B cell (primary cell): ENCODE results near the gene KRTAP21-3. TPM values are rescaled to one million over a fixed set of nuclear protein-coding genes. Genes with fewer than 3 reads are reported as not detected.

ENCODE experiments used
- ATAC-seq: fragments of 200-7000 bp; cut with Tn5 transposase; one replicate; pipeline ENCODE4 v1.10.0; 2021; ENCODE audit warnings: low read depth, mild to moderate bottlenecking, moderate number of reproducible peaks, moderate library complexity
- CTCF ChIA-PET: fragments of 350-600 bp; sonication (Branson Sonifier 250); formaldehyde crosslinking; loops from one replicate; lab custom pipeline; 2021; ENCODE audit warnings: antibody characterized with exemption, inconsistent platforms; lab: Charles Lee
- POLR2A ChIA-PET: fragments of 350-600 bp; sonication (Branson Sonifier 250); formaldehyde crosslinking; loops from one replicate; lab custom pipeline; 2021; ENCODE audit warnings: antibody characterized with exemption; lab: Charles Lee
- DNase-seq: peaks from one replicate; pipeline ENCODE4 v3.0.0; 2013
- H2AFZ ChIP-seq: 2 replicates; pipeline ENCODE4 v1.6.1; 2012; ENCODE audit warnings: mild to moderate bottlenecking, low read depth, low read length; ENCODE audit not compliant: insufficient read depth, poor library complexity, severe bottlenecking
- H3K27ac ChIP-seq, 2 donors: 1 replicate in 1 of 2; 2 replicates in 1 of 2; pipeline ENCODE4 v1.5.1; 2012 to 2013; ENCODE audit warnings: low read length in 2 of 2, mild to moderate bottlenecking in 2 of 2, moderate library complexity in 1 of 2
- H3K27me3 ChIP-seq, 4 experiments: fragments of 200-600 bp in 1 of 4; sonication (generic) in 1 of 4; replicated peaks in 1 of 4; 1 replicate in 2 of 4; 2 replicates in 2 of 4; pipeline versions ENCODE4 v1.6.1 to v1.7.0; 2013 to 2016; ENCODE audit warnings: low read length in 3 of 4, mild to moderate bottlenecking in 2 of 4, mixed read lengths in 1 of 4, moderate library complexity in 1 of 4; ENCODE audit not compliant: insufficient read depth in 4 of 4, control insufficient read depth in 3 of 4; ENCODE audit errors: control extremely low read depth in 1 of 4
- H3K36me3 ChIP-seq, 2 experiments: replicated peaks in 1 of 2; 1 replicate in 1 of 2; 2 replicates in 1 of 2; pipeline versions ENCODE4 v1.6.1 to v1.7.1; 2013; ENCODE audit warnings: low read length in 1 of 2; ENCODE audit not compliant: insufficient read depth in 2 of 2, control insufficient read depth in 1 of 2; ENCODE audit errors: control extremely low read depth in 1 of 2, extremely low read depth in 1 of 2
- H3K4me1 ChIP-seq, 2 donors: fragments of 200-600 bp in 1 of 2; sonication (generic) in 1 of 2; 1 replicate in 1 of 2; 2 replicates in 1 of 2; pipeline versions ENCODE4 v1.5.1 to v1.6.1; 2013 to 2017; ENCODE audit warnings: low read length in 2 of 2; ENCODE audit not compliant: control insufficient read depth in 2 of 2, insufficient read depth in 2 of 2
- H3K4me2 ChIP-seq: replicated peaks from 2 replicates; pipeline ENCODE3; 2012; ENCODE audit warnings: mild to moderate bottlenecking, low read depth, low read length; ENCODE audit not compliant: poor library complexity, severe bottlenecking
- H3K4me3 ChIP-seq, 5 experiments: fragments of 200-600 bp in 1 of 5; sonication (generic) in 1 of 5; 1 replicate in 3 of 5; 2 replicates in 2 of 5; pipeline versions ENCODE4 v1.5.1 to v1.7.0; 2011 to 2016; ENCODE audit warnings: low read length in 4 of 5, mild to moderate bottlenecking in 4 of 5, low read depth in 2 of 5, control low read depth in 1 of 5, moderate library complexity in 1 of 5; ENCODE audit not compliant: insufficient read depth in 1 of 5; ENCODE audit errors: control extremely low read depth in 1 of 5, extremely low read depth in 1 of 5
- H3K79me2 ChIP-seq: fragments of 200-600 bp; sonication (generic); one replicate; pipeline ENCODE4 v1.6.0; 2016; ENCODE audit warnings: low read length; ENCODE audit not compliant: control insufficient read depth, insufficient read depth
- H3K9ac ChIP-seq: fragments of 200-600 bp; sonication (generic); 2 replicates; pipeline ENCODE4 v1.6.1; 2017; ENCODE audit warnings: mild to moderate bottlenecking, low read length, moderate library complexity
- H3K9me3 ChIP-seq, 3 donors: one replicate each; pipeline versions ENCODE4 v1.6.1 to v1.7.1; 2013; ENCODE audit warnings: low read length in 2 of 3; ENCODE audit not compliant: control insufficient read depth in 2 of 3, insufficient read depth in 1 of 3; ENCODE audit errors: control extremely low read depth in 1 of 3
- H4K20me1 ChIP-seq: 2 replicates; pipeline ENCODE4 v1.6.0; 2012; ENCODE audit warnings: mild to moderate bottlenecking, low read length; ENCODE audit not compliant: insufficient read depth, control insufficient read depth, poor library complexity, severe bottlenecking
- H3K27ac Mint-ChIP-seq: one replicate; pipeline ENCODE4 v1.8.0; 2021; ENCODE audit warnings: mixed read lengths
- H3K27me3 Mint-ChIP-seq: one replicate; pipeline ENCODE4 v1.8.0; 2021; ENCODE audit warnings: mixed read lengths
- H3K4me1 Mint-ChIP-seq: one replicate; pipeline ENCODE4 v1.8.0; 2021; ENCODE audit warnings: mixed read lengths
- H3K4me3 Mint-ChIP-seq: one replicate; pipeline ENCODE4 v1.8.0; 2021; ENCODE audit warnings: mixed read lengths
- H3K9me3 Mint-ChIP-seq: one replicate; pipeline ENCODE4 v1.8.0; 2022; ENCODE audit warnings: mixed read lengths; ENCODE audit not compliant: insufficient read depth
- EZH2 ChIP-seq: IDR thresholded peaks from 2 replicates; pipeline ENCODE4 v1.6.1; 2012; ENCODE audit warnings: borderline replicate concordance, low read depth, mild to moderate bottlenecking, moderate library complexity, low read length; ENCODE audit not compliant: insufficient read depth, poor library complexity, severe bottlenecking
- WGBS: methylation state at CpG from one replicate; pipeline ENCODE4 v1.1.5; 2013; ENCODE audit warnings: missing lambda C conversion rate; ENCODE audit not compliant: insufficient coverage; 5-methylcytosine and 5-hydroxymethylcytosine counted together
- intact Hi-C: fragments of 100-400 bp; cut with micrococcal nuclease; formaldehyde crosslinking; loops from one replicate; pipeline ENCODE4 v1.10.0; 2022
- polyA plus RNA-seq: library from polyadenylated mRNA; depleted of rRNA; stranded (reverse); fragments of >200 nt; gene quantifications from 2 replicates; pipeline ENCODE4 v1.2.3, GENCODE V29; 2012
- total RNA-seq, 2 donors: library from RNA; stranded (reverse); fragments of 120-200 nt in 1 of 2; gene quantifications; 1 replicate in 1 of 2; 2 replicates in 1 of 2; pipeline versions ENCODE4 v1.2.3 to v1.2.4, GENCODE V29; 2013 to 2022
- TF ChIP-seq, protein P1 (sequence below): fragments of 200-600 bp; IDR thresholded peaks from one replicate; pipeline ENCODE4 v1.8.0; 2022; ENCODE audit warnings: antibody characterized with exemption, mild to moderate bottlenecking

The KRTAP21-3 gene
- total and polyA plus RNA-seq, 2 donors (not counting 1 experiment from before 2014, with no cell fraction given), result not detected

DNA sequence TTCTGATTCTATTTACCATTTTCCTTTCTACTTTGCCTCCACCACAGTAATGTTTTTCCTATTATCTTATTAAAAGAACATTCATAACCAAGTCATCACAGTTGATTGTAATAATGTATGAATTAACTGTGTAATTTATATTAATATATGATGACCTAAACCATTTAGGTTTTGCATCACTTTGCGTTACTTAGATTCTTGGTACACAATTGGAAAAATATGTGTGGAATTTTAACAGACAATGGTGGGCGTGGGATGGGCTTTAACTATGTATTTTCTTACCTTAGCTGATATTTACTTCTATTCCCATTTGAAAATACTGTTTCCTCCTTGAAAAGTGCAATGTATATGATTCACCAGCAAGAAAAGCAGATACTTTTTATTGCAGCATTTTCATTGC lies 3.6 kb downstream of the KRTAP21-3 start:
- Mint-ChIP-seq H3K4me3 (no peak overlapping the region), H3K4me1 (no peaks in the 10 kb centered on the region), H3K27me3 (no peaks in the 10 kb centered on the region), H3K9me3 (peaks cover 6% of the 10 kb centered on the region), H3K27ac (no peak overlapping the region)
- ChIA-PET CTCF (no interaction called here), POLR2A (no interaction called here)
- DNase-seq (no peak), ATAC-seq (no peak)
- H3K27ac ChIP-seq, result no peak overlapping the region
- no peaks in the 10 kb centered on the region for H3K9me3 ChIP-seq
- H3K36me3 ChIP-seq, result no peaks in the 10 kb centered on the region
- TF ChIP-seq, protein P1, sequence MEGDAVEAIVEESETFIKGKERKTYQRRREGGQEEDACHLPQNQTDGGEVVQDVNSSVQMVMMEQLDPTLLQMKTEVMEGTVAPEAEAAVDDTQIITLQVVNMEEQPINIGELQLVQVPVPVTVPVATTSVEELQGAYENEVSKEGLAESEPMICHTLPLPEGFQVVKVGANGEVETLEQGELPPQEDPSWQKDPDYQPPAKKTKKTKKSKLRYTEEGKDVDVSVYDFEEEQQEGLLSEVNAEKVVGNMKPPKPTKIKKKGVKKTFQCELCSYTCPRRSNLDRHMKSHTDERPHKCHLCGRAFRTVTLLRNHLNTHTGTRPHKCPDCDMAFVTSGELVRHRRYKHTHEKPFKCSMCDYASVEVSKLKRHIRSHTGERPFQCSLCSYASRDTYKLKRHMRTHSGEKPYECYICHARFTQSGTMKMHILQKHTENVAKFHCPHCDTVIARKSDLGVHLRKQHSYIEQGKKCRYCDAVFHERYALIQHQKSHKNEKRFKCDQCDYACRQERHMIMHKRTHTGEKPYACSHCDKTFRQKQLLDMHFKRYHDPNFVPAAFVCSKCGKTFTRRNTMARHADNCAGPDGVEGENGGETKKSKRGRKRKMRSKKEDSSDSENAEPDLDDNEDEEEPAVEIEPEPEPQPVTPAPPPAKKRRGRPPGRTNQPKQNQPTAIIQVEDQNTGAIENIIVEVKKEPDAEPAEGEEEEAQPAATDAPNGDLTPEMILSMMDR, result no peak
- no peak for TF ChIP-seq EZH2
- H3K9ac ChIP-seq, result no peak overlapping the region
- H3K79me2 ChIP-seq, result no peaks in the 10 kb centered on the region
- no peaks in the 10 kb centered on the region for H3K4me1 ChIP-seq
- H4K20me1 ChIP-seq, result no peaks in the 10 kb centered on the region
- H3K4me3 ChIP-seq, result no peak overlapping the region
- no peak overlapping the region for H3K4me2 ChIP-seq
- H2AFZ ChIP-seq, result no peak overlapping the region
- intact Hi-C loops, result no loop called here
- no CpG with 5 or more reads among the region's 2 CpGs for WGBS
- H3K27me3 ChIP-seq, result no peaks in the 10 kb centered on the region

DNA sequence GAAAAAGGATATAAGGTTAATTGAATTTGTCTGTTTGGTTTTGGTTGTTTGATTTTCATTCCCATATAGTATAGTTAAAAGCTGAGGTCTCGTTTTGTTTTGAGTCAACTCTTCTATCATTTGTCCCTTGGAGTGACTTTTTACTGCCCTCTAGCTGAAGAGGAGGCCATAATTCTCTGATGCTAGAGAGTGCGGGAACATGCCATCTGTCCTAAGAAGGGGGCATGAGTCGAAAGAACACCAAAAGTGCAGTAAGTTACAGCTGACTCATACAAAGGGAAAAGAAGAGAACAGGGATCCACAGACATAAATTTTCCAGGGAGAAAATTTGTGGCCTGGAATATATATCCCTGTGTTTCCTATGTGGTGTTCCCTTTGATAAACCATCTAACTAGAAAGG lies 4.1 kb downstream of the KRTAP21-3 start:
- H3K27ac Mint-ChIP-seq, result no peak overlapping the region
- ChIA-PET CTCF (no interaction called here), POLR2A (no interaction called here)
- no peak overlapping the region for H3K4me3 Mint-ChIP-seq
- no peaks in the 10 kb centered on the region for H3K9me3 ChIP-seq
- no peaks in the 10 kb centered on the region for H3K4me1 Mint-ChIP-seq
- DNase-seq (no peak), ATAC-seq (no peak)
- no peaks in the 10 kb centered on the region for H3K36me3 ChIP-seq
- no peaks in the 10 kb centered on the region for H3K79me2 ChIP-seq
- H3K9ac ChIP-seq, result no peak overlapping the region
- H3K4me1 ChIP-seq, result no peaks in the 10 kb centered on the region
- no peak overlapping the region for H3K4me2 ChIP-seq
- no peak overlapping the region for H2AFZ ChIP-seq
- TF ChIP-seq EZH2, result no peak
- TF ChIP-seq, protein P1, result no peak
- no peak overlapping the region for H3K27ac ChIP-seq
- H4K20me1 ChIP-seq, result no peaks in the 10 kb centered on the region
- H3K9me3 Mint-ChIP-seq, result peaks cover 6% of the 10 kb centered on the region
- H3K27me3 Mint-ChIP-seq, result no peaks in the 10 kb centered on the region
- intact Hi-C loops, result no loop called here
- WGBS, result no CpG with 5 or more reads among the region's 3 CpGs
- no peaks in the 10 kb centered on the region for H3K27me3 ChIP-seq
- H3K4me3 ChIP-seq, result no peak overlapping the region
